ENCODE data around the gene ST6GALNAC3.

- TF ChIP-seq CTCF (IDR thresholded peaks at IDR 0.05), result no peak
- no peak for TF ChIP-seq POLR2A (IDR thresholded peaks at IDR 0.05)
Observed at GRCh38 chr1:76546354-76546933, 471.9 kb downstream of the ST6GALNAC3 start.
